ENCODE measurements around the gene GRIK2. TPM values are rescaled to one million over a fixed set of nuclear protein-coding genes. Genes with fewer than 3 reads are reported as not detected.

Gene GRIK2
- total and polyA plus RNA-seq, 9 donors: 0.12 to 4.1 (median 0.89) TPM; not detected in 1

DNA sequence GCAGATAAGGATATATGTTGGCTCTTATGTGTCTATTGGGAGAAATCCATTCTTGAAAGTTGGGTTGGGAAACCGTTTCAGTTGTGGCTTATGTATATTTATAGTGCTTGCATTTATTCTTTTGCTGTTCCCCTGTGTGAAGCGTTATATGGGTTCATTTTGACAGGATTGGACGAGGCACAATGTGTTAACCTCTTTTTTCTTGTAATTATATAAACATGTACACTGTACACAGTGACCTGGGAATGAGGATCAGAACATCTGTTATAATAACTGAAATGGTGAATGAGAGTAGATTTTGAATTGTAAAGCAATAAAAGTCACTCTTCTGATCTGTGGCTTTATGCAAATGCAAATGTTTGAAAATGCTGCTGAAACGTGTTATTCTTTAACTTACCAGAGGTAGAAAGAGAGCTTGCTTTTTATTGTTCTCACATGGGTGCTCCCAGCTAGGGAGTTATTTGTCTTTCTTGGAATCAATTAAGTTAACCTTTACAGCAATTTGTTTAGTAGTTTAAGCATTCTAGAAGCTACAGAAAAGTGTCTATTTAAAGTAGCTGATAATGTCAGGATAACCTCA, 213.7 kb downstream of the GRIK2 start:
- H3K9me3 ChIP-seq: no peaks in the 10 kb centered on the region
- H3K27ac ChIP-seq: no peak overlapping the region
- no peak for DNase-seq
- intact Hi-C loops (cut with DNase I): no loop called here
- no peaks in the 10 kb centered on the region for H3K36me3 ChIP-seq
- no peak overlapping the region for H3K4me3 ChIP-seq
- TF ChIP-seq, protein P1, sequence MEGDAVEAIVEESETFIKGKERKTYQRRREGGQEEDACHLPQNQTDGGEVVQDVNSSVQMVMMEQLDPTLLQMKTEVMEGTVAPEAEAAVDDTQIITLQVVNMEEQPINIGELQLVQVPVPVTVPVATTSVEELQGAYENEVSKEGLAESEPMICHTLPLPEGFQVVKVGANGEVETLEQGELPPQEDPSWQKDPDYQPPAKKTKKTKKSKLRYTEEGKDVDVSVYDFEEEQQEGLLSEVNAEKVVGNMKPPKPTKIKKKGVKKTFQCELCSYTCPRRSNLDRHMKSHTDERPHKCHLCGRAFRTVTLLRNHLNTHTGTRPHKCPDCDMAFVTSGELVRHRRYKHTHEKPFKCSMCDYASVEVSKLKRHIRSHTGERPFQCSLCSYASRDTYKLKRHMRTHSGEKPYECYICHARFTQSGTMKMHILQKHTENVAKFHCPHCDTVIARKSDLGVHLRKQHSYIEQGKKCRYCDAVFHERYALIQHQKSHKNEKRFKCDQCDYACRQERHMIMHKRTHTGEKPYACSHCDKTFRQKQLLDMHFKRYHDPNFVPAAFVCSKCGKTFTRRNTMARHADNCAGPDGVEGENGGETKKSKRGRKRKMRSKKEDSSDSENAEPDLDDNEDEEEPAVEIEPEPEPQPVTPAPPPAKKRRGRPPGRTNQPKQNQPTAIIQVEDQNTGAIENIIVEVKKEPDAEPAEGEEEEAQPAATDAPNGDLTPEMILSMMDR (IDR thresholded peaks at IDR 0.05): no peak
- no peak for TF ChIP-seq POLR2A (IDR thresholded peaks at IDR 0.05)
- no peak for TF ChIP-seq EP300 (IDR thresholded peaks at IDR 0.05)
- H3K4me1 ChIP-seq (ENCODE audit: insufficient read depth): no peaks in the 10 kb centered on the region
- no peaks in the 10 kb centered on the region for H3K27me3 ChIP-seq
- WGBS, 3 donors: 73 to 74% (median 74%) methylated on average over 4 of the region's 4 CpGs

DNA sequence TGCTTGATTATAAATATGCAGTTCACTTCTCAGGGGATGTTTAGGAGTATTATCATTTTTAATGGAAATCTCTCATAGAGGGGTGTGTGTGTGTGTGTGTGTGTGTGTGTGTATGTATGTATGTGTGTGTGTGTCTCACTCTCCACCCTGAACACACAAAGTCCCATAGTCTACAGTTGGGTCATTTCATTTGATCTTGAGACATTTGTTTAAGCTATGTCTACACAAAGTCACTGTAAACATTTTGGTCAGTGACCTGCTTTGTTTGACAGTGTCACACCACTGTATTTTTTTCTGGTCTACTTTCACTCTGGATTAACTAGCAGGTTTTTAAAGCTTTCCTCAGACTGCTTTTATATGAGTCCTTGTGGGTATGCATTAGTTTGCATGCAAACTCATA, 215.2 kb downstream of the GRIK2 start:
- no peak for DNase-seq
- Histone ChIP-seq H3K27me3 (no peaks in the 10 kb centered on the region), H3K36me3 (no peaks in the 10 kb centered on the region), H3K9me3 (no peaks in the 10 kb centered on the region), H3K27ac (no peak overlapping the region), H3K4me1 (ENCODE audit: insufficient read depth) (no peaks in the 10 kb centered on the region), H3K4me3 (no peak overlapping the region)
- TF ChIP-seq POLR2A (IDR thresholded peaks at IDR 0.05): no peak
- TF ChIP-seq, protein P1 (IDR thresholded peaks at IDR 0.05): no peak
- no peak for TF ChIP-seq EP300 (IDR thresholded peaks at IDR 0.05)
- intact Hi-C loops (cut with DNase I): no loop called here

DNA sequence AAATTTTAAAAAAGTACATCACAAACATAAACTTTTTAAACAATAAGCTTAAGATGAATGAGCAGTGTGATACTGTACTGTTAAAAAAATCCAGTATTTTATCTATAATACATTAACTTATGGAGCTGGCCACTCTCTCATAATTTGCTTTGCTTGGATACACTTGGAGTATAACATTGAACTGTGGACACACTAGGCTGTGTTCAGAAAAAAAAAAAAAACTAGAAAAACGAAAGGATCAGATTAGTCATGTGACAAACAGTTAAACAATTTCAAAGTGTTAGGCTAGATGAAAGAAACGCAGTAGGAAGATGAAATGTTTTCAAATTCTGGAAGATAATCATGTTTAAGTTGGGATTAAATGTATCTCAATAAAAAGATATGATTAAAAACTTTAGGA, 220.0 kb downstream of the GRIK2 start:
- H3K27me3 ChIP-seq: no peaks in the 10 kb centered on the region
- no peak overlapping the region for H3K27ac ChIP-seq
- intact Hi-C loops (cut with DNase I): no loop called here
- WGBS, 3 donors: 64 to 81% (median 70%) methylated on average over 2 of the region's 2 CpGs
- H3K9me3 ChIP-seq: no peaks in the 10 kb centered on the region
- no peak for TF ChIP-seq POLR2A (IDR thresholded peaks at IDR 0.05)
- TF ChIP-seq EP300 (IDR thresholded peaks at IDR 0.05): no peak
- TF ChIP-seq, protein P1 (IDR thresholded peaks at IDR 0.05): no peak
- H3K4me1 ChIP-seq (ENCODE audit: insufficient read depth): no peaks in the 10 kb centered on the region
- no peak for DNase-seq
- H3K36me3 ChIP-seq: no peaks in the 10 kb centered on the region
- H3K4me3 ChIP-seq: no peak overlapping the region

DNA sequence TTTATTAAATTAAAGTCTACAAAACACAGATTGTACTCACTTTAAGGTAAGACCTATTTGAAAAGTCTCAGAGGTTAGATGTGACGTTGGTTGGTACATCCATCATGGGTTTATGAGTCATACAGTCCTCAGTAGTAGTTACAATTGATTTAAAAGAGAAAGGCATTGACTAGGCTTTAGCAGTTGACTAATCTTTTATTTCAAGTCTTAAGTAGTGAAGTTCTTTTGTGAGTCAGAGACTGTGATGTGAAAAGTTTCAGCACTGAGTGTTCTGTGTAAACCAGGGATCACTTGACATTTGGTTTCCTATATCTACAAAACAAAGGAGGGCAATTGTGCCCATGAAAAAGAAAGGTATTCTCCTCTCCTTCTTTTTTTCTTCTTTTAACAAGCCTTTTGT, 221.3 kb downstream of the GRIK2 start:
- Histone ChIP-seq H3K27me3 (no peaks in the 10 kb centered on the region), H3K36me3 (no peaks in the 10 kb centered on the region), H3K9me3 (no peaks in the 10 kb centered on the region), H3K27ac (no peak overlapping the region), H3K4me1 (ENCODE audit: insufficient read depth) (no peaks in the 10 kb centered on the region), H3K4me3 (no peak overlapping the region)
- TF ChIP-seq, protein P1 (IDR thresholded peaks at IDR 0.05): no peak
- TF ChIP-seq EP300 (IDR thresholded peaks at IDR 0.05) (no peak), POLR2A (IDR thresholded peaks at IDR 0.05) (no peak)
- 74 to 80% (median 77%) methylated on average over 1 of the region's 1 CpG for WGBS, 3 donors
- DNase-seq: no peak
- intact Hi-C loops (cut with DNase I): no loop called here

Measured in ovary (tissue), 9 donors.